ENCODE measurements around the gene COX5B.

- TF ChIP-seq CTCF (IDR thresholded peaks at IDR 0.05; ENCODE audit: insufficient read depth, low read length) (no peak), REST (IDR thresholded peaks at IDR 0.05; ENCODE audit: insufficient replicate concordance, low read depth) (no peak), POLR2AphosphoS5 (IDR thresholded peaks at IDR 0.05; ENCODE audit: low read depth) (no peak; the same call in 1 of the 2 replicates)
These were observed 13.6 kb downstream of the COX5B start for GRCh38 chr2:97659256-97660043.

Measured in HL-60 (cell line).